GM12878 (cell line): ENCODE measurements around the gene ANKS4B.

Experiments used
- ESRRA ChIP-seq: IDR thresholded peaks from 2 replicates; pipeline ENCODE4 v1.6.1; 2012; ENCODE audit warnings: mild to moderate bottlenecking, low read length, improper control_type of control experiment
- ZBTB40 ChIP-seq: fragments of 450-650 bp; IDR thresholded peaks from 2 replicates; pipeline ENCODE4 v1.6.1; 2016; ENCODE audit warnings: mild to moderate bottlenecking, moderate library complexity, borderline replicate concordance

GRCh38 chr16:21223787-21224186, 9.7 kb upstream of the ANKS4B start:
- TF ChIP-seq ZBTB40 (no peak), ESRRA (no peak)
